Measurements from ENCODE around the gene TDG.
"Not testable (repeated sequence)": the region's sequence is repeated elsewhere in the genome, so short reads cannot be mapped to it uniquely, and the experiment has no call there.

Gene TDG

DNA sequence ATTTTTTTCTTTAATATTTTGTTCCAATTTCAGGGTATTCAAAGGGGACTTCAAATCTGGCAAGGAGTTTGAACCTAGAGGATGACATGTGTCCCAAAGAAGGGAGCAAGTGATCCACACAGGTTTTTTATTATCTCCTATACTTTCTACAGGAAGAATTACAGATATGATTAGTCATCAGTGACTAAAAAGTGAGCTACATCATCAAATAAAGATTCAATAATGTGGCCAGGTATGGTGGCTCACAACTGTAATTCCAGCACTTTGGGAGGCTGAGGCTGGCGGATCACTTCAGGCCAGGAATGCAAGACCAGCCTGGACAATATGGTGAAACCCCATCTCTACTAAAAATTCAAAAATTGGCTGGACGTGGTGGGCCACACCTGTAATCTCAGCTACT, 60.1 kb downstream of the TDG start:
- no peak for DNase-seq

DNA sequence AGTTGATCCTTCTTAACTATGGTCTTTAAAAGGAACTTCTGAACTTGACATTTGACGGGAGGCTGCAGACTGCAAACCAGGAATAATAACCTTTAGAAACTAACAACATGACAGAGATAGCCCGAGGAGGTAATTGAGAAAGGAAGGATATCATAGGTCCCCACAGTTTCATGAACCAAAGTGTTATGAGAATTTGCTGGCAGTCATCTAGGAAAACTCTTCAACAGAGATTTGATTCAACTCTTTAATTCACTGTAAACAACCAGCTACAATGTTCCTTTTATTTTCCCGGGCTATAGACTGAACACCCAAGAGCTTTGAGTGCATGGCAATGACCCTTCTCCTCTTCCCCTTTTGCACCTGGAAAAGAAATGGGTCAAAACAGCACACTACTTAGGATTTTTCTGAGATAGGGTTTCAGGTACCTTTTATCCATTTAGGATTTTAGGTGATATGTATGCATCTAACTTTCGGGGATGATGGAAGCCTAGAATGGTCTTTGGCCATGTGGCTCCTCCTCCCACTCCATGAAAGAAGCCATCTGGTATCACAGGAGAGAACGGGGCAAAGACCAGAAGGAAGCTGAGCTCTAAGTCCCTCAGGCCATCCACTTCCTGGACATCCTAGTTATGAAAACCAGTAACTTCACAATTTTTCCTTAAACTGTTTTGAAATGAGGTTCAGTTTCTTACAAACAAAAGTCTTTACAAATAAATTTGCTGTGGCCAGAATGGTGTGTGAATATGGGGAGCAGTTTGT, 61.3 kb downstream of the TDG start:
- DNase-seq, result no peak

DNA sequence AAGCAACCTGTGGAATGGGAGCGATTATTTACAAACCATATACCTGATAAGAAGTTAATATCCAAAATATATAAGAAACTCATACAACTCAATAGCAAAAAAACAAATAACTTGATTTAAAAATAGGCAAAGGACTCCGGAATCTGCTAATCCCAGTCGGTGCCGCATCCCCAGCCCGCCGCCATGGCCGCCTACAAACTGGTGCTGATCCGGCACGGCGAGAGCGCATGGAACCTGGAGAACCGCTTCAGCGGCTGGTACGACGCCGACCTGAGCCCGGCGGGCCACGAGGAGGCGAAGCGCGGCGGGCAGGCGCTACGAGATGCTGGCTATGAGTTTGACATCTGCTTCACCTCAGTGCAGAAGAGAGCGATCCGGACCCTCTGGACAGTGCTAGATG, 64.9 kb downstream of the TDG start:
- DNase-seq, result not testable (repeated sequence)

DNA sequence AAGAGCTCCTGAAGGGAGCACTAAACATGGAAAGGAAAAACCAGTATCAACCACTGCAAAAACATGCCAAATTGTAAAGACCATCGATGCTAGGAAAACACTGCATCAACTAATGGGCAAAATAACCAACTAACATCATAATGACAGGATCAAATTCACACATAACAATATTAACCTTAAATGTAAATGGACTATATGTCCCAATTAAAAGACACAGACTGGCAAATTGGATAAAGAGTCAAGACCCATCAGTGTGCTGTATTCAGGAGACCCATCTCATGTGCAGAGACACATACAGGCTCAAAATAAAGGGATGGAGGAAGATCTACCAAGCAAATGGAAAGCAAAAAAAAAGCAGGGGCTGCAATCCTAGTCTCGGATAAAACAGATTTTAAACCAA, 70.5 kb downstream of the TDG start:
- not testable (repeated sequence) for DNase-seq

Measured in activated CD4-positive, alpha-beta T cell treated with anti-CD3 and anti-CD28 coated beads for 1 hour (primary cell).